D341Med (cell line): ENCODE results near the gene LASP1NB.
A peak's percentile ranks its signal among the peaks of the same experiment; 100 is the strongest.

Experiments
- DNase-seq: peaks from one replicate; pipeline ENCODE4 v3.0.0; 2012; ENCODE audit warnings: low spot score

The LASP1NB gene

GRCh38 chr17:38925263-38925995 lies at the start of gene LASP1NB:
Gene LASP1NB (plus strand): TSS chr17:38925614.
- peak; percentile 26 for DNase-seq

- DNase-seq, result peak; percentile 82
Observed at GRCh38 chr17:38877130-38877851, 48.1 kb upstream of the LASP1NB start.

- DNase-seq, result peak; percentile 35
Observed at GRCh38 chr17:38879878-38880665, 45.3 kb upstream of the LASP1NB start.

- peak; percentile 40 for DNase-seq
Observed at GRCh38 chr17:38881600-38882191, 43.7 kb upstream of the LASP1NB start.

GRCh38 chr17:38882870-38883269 lies 42.5 kb upstream of the LASP1NB start:
- no peak for DNase-seq

GRCh38 chr17:38883592-38884526 lies 41.6 kb upstream of the LASP1NB start:
- no peak for DNase-seq

GRCh38 chr17:38885044-38885727 lies 40.2 kb upstream of the LASP1NB start:
- DNase-seq, result no peak

- DNase-seq, result peak; percentile 92
Observed at GRCh38 chr17:38885728-38886642, 39.4 kb upstream of the LASP1NB start.

GRCh38 chr17:38886643-38887010 lies 38.8 kb upstream of the LASP1NB start:
- no peak for DNase-seq

- DNase-seq, result no peak
Observed at GRCh38 chr17:38888842-38889241, 36.6 kb upstream of the LASP1NB start.

- no peak for DNase-seq
Observed at GRCh38 chr17:38889745-38890409, 35.5 kb upstream of the LASP1NB start.

- DNase-seq, result no peak
Observed at GRCh38 chr17:38890410-38890746, 35.0 kb upstream of the LASP1NB start.

- DNase-seq, result no peak
Observed at GRCh38 chr17:38891441-38891840, 34.0 kb upstream of the LASP1NB start.

GRCh38 chr17:38892083-38892482 lies 33.3 kb upstream of the LASP1NB start:
- no peak for DNase-seq

- DNase-seq, result no peak
Observed at GRCh38 chr17:38892620-38893019, 32.8 kb upstream of the LASP1NB start.

GRCh38 chr17:38893113-38893512 lies 32.3 kb upstream of the LASP1NB start:
- no peak for DNase-seq

- no peak for DNase-seq
Observed at GRCh38 chr17:38893607-38894006, 31.8 kb upstream of the LASP1NB start.

GRCh38 chr17:38894276-38894675 lies 31.1 kb upstream of the LASP1NB start:
- no peak for DNase-seq

- no peak for DNase-seq
Observed at GRCh38 chr17:38896346-38896954, 29.0 kb upstream of the LASP1NB start.
